ENCODE results near the gene NDUFAF8. TPM values are rescaled to one million over a fixed set of nuclear protein-coding genes. Genes with fewer than 3 reads are reported as not detected.

NDUFAF8 gene
- total RNA-seq, 1 donor from 2014 or later: 73.6 TPM

GRCh38 chr17:81279278-81280275, 40.5 kb downstream of the NDUFAF8 start:
- no peak for DNase-seq
- intact Hi-C loops (cut with micrococcal nuclease): no loop called here
- Mint-ChIP-seq H3K27me3 (no peaks in the 10 kb centered on the region), H3K4me3 (no peak overlapping the region), H3K27ac (no peak overlapping the region), H3K4me1 (peaks cover 3% of the 10 kb centered on the region), H3K36me3 (ENCODE audit: low read depth) (peaks cover 28% of the 10 kb centered on the region), H3K9me3 (no peaks in the 10 kb centered on the region)

- peaks cover 30% of the 10 kb centered on the region for H3K36me3 Mint-ChIP-seq (ENCODE audit: low read depth)
- H3K27ac Mint-ChIP-seq: no peak overlapping the region
- peaks cover 7% of the 10 kb centered on the region for H3K4me1 Mint-ChIP-seq
- H3K4me3 Mint-ChIP-seq: no peak overlapping the region
- no peaks in the 10 kb centered on the region for H3K27me3 Mint-ChIP-seq
- no peak for DNase-seq
- no peaks in the 10 kb centered on the region for H3K9me3 Mint-ChIP-seq
- intact Hi-C loops (cut with micrococcal nuclease): no loop called here
These were observed 41.5 kb downstream of the NDUFAF8 start for GRCh38 chr17:81280571-81280970.

- Mint-ChIP-seq H3K4me1 (peaks cover 14% of the 10 kb centered on the region), H3K27ac (no peak overlapping the region), H3K4me3 (no peak overlapping the region), H3K36me3 (ENCODE audit: low read depth) (peaks cover 24% of the 10 kb centered on the region), H3K9me3 (no peaks in the 10 kb centered on the region), H3K27me3 (no peaks in the 10 kb centered on the region)
- DNase-seq: no peak
- intact Hi-C loops (cut with micrococcal nuclease): no loop called here
These were observed 43.0 kb downstream of the NDUFAF8 start for GRCh38 chr17:81282141-81282540.

GRCh38 chr17:81282876-81283275, 43.8 kb downstream of the NDUFAF8 start:
- Mint-ChIP-seq H3K4me3 (no peak overlapping the region), H3K36me3 (ENCODE audit: low read depth) (peaks cover 26% of the 10 kb centered on the region), H3K27me3 (no peaks in the 10 kb centered on the region), H3K9me3 (no peaks in the 10 kb centered on the region), H3K27ac (no peak overlapping the region), H3K4me1 (peaks cover 16% of the 10 kb centered on the region)
- intact Hi-C loops (cut with micrococcal nuclease): no loop called here
- DNase-seq: no peak

GRCh38 chr17:81285179-81285878, 46.2 kb downstream of the NDUFAF8 start:
- Mint-ChIP-seq H3K27ac (peak overlapping the region; percentile 96), H3K9me3 (no peaks in the 10 kb centered on the region), H3K4me1 (peaks cover 23% of the 10 kb centered on the region), H3K36me3 (ENCODE audit: low read depth) (peaks cover 26% of the 10 kb centered on the region), H3K27me3 (no peaks in the 10 kb centered on the region), H3K4me3 (peak overlapping the region; percentile 86)
- peak; percentile 88 for DNase-seq
- intact Hi-C loops (cut with micrococcal nuclease): loop anchor here (1.0 kb wide), 1 partner anchor 10 kb away; the partner anchor contains the start of gene SLC38A10

GRCh38 chr17:81285894-81286293, 46.8 kb downstream of the NDUFAF8 start:
- intact Hi-C loops (cut with micrococcal nuclease): loop anchor here (1.0 kb wide), 1 partner anchor 9 kb away; the partner anchor contains the start of gene SLC38A10
- H3K27me3 Mint-ChIP-seq: no peaks in the 10 kb centered on the region

GRCh38 chr17:81286491-81287145, 47.5 kb downstream of the NDUFAF8 start:
- Mint-ChIP-seq H3K27ac (peak overlapping the region; percentile 96), H3K4me3 (peak overlapping the region; percentile 86), H3K36me3 (ENCODE audit: low read depth) (peaks cover 26% of the 10 kb centered on the region), H3K4me1 (peaks cover 27% of the 10 kb centered on the region), H3K27me3 (no peaks in the 10 kb centered on the region), H3K9me3 (no peaks in the 10 kb centered on the region)
- intact Hi-C loops (cut with micrococcal nuclease): no loop called here
- DNase-seq: no peak

More at GRCh38 chr17:81285894-81286293, 46.8 kb downstream of the NDUFAF8 start:
- no peak for DNase-seq
- no peaks in the 10 kb centered on the region for H3K9me3 Mint-ChIP-seq
- H3K27ac Mint-ChIP-seq: peak overlapping the region; percentile 96
- H3K4me1 Mint-ChIP-seq: peaks cover 24% of the 10 kb centered on the region
- peak overlapping the region; percentile 86 for H3K4me3 Mint-ChIP-seq
- H3K36me3 Mint-ChIP-seq (ENCODE audit: low read depth): peaks cover 25% of the 10 kb centered on the region

- Mint-ChIP-seq H3K27ac (peak overlapping the region; percentile 96), H3K4me1 (peaks cover 30% of the 10 kb centered on the region), H3K36me3 (ENCODE audit: low read depth) (peaks cover 25% of the 10 kb centered on the region), H3K4me3 (peak overlapping the region; percentile 19), H3K27me3 (no peaks in the 10 kb centered on the region), H3K9me3 (no peaks in the 10 kb centered on the region)
- intact Hi-C loops (cut with micrococcal nuclease): no loop called here
- DNase-seq: no peak
These were observed 48.0 kb downstream of the NDUFAF8 start for GRCh38 chr17:81287152-81287551.

GRCh38 chr17:81287741-81288430, 48.8 kb downstream of the NDUFAF8 start:
- peak overlapping the region; percentile 15 for H3K4me3 Mint-ChIP-seq
- H3K27me3 Mint-ChIP-seq: no peaks in the 10 kb centered on the region
- no peak for DNase-seq
- intact Hi-C loops (cut with micrococcal nuclease): no loop called here
- H3K36me3 Mint-ChIP-seq (ENCODE audit: low read depth): peaks cover 23% of the 10 kb centered on the region
- H3K27ac Mint-ChIP-seq: peak overlapping the region; percentile 25
- no peaks in the 10 kb centered on the region for H3K9me3 Mint-ChIP-seq
- peaks cover 31% of the 10 kb centered on the region for H3K4me1 Mint-ChIP-seq

GRCh38 chr17:81288715-81289114, 49.6 kb downstream of the NDUFAF8 start:
- DNase-seq: no peak
- Mint-ChIP-seq H3K27ac (no peak overlapping the region), H3K4me1 (peaks cover 34% of the 10 kb centered on the region), H3K36me3 (ENCODE audit: low read depth) (peaks cover 22% of the 10 kb centered on the region), H3K27me3 (no peaks in the 10 kb centered on the region), H3K9me3 (no peaks in the 10 kb centered on the region), H3K4me3 (no peak overlapping the region)
- intact Hi-C loops (cut with micrococcal nuclease): no loop called here

- intact Hi-C loops (cut with micrococcal nuclease): no loop called here
- Mint-ChIP-seq H3K9me3 (no peaks in the 10 kb centered on the region), H3K4me1 (peaks cover 38% of the 10 kb centered on the region), H3K27me3 (no peaks in the 10 kb centered on the region), H3K4me3 (no peak overlapping the region), H3K27ac (no peak overlapping the region), H3K36me3 (ENCODE audit: low read depth) (peaks cover 26% of the 10 kb centered on the region)
- no peak for DNase-seq
These were observed 50.5 kb downstream of the NDUFAF8 start for GRCh38 chr17:81289627-81290026.

- Mint-ChIP-seq H3K4me1 (peaks cover 33% of the 10 kb centered on the region), H3K36me3 (ENCODE audit: low read depth) (peaks cover 24% of the 10 kb centered on the region), H3K9me3 (no peaks in the 10 kb centered on the region), H3K27ac (no peak overlapping the region), H3K4me3 (no peak overlapping the region), H3K27me3 (no peaks in the 10 kb centered on the region)
- intact Hi-C loops (cut with micrococcal nuclease): no loop called here
- DNase-seq: no peak
These were observed 51.1 kb downstream of the NDUFAF8 start for GRCh38 chr17:81290230-81290629.
